Sigmoid colon (tissue), 4 donors: ENCODE measurements around the gene MIAT.
"Not testable (repeated sequence)": the region's sequence is repeated elsewhere in the genome, so short reads cannot be mapped to it uniquely, and the experiment has no call there.

Source experiments
- CTCF ChIP-seq, 4 experiments: fragments of 450-650 bp in 3 of 4; fragments of 200-600 bp in 1 of 4; IDR thresholded peaks; one replicate each; pipeline ENCODE4 v1.5.1; 2016 to 2019; ENCODE audit warnings: antibody characterized with exemption in 4 of 4, mild to moderate bottlenecking in 3 of 4, moderate library complexity in 2 of 4
- EP300 ChIP-seq, 4 donors: sonication (generic); formaldehyde crosslinking; IDR thresholded peaks; one replicate each; pipeline ENCODE4 v1.6.1; 2017; ENCODE audit warnings: antibody characterized with exemption in 4 of 4
- POLR2A ChIP-seq, 2 donors: fragments of 450-650 bp; IDR thresholded peaks; one replicate each; pipeline ENCODE4 v1.6.1; 2016; ENCODE audit warnings: antibody characterized with exemption in 2 of 2, mild to moderate bottlenecking in 2 of 2, moderate library complexity in 2 of 2
- POLR2AphosphoS5 ChIP-seq, 4 donors: sonication (generic); formaldehyde crosslinking; IDR thresholded peaks; one replicate each; pipeline ENCODE4 v1.6.1; 2017; ENCODE audit warnings: antibody characterized with exemption in 4 of 4

DNA sequence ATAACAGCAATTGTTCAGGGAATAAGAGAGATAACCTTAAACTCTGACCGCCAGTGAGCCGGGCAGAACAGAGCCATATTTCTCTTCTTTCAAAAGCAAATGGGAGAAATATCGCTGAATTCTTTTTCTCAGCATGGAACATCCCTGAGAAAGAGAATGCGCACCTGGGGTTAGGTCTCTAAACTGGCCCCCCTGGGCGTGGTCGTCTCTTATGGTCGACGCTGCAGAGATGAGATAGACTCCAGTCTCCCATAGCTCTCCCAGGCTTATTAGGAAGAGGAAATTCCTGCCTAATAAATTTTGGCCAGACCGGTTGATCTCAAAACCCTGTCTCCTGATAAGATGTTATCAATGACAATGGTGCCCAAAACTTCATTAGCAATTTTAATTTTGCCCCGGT, 43.6 kb upstream of the MIAT start:
- TF ChIP-seq CTCF, POLR2A, POLR2AphosphoS5, EP300 (IDR thresholded peaks at IDR 0.05): not testable (repeated sequence)
